ENCODE data around the gene MYBPH.

DNA sequence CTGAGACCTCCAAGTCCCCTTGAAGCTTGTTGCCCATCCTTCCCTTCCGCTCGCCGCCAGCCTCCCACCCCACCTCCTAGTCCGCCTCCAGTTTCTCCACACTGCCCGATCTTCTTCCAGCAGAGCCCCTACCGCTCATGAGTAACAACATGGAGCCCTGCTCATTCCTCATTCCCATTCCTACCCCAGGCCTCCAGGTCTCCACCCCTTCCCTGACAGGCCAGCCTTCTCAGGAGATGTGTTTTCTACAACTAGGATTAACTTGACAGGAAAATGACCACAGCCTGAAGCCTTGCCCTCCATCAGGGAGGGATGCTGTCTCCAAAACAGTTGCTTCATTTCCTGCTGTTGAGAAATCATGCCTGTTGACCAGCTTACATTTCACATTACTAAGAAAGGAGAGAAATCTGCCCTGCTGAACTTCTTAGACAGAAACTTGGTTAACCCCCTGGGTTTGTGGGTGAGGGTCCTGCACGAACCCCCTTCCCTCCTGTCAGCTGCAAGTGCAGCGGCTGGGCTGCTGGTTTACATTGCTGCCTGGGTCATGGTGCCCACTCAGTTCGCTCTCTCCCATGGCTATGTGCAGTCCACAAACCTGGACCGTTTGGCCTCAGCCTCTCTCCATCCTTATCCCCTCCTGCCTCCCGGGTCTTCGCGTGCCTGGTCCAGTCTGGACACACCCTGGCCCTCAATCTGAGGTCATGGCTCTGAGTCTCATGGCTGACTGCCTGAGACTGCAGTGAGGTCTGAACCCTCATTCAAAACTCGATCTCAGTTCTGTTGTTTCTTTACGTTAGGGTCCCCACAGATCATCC, 27.0 kb upstream of the MYBPH start:
- TF ChIP-seq POLR2A (IDR thresholded peaks at IDR 0.05; ENCODE audit: low read depth, low read length) (no peak), RUNX3 (IDR thresholded peaks at IDR 0.05; ENCODE audit: low read length) (no peak), SIN3A (IDR thresholded peaks at IDR 0.05; ENCODE audit: low read depth, low read length) (no peak), SMARCA5 (IDR thresholded peaks at IDR 0.05) (no peak), YY1 (IDR thresholded peaks at IDR 0.05; ENCODE audit: low read depth, low read length) (no peak)
- TF ChIP-seq, protein P1, sequence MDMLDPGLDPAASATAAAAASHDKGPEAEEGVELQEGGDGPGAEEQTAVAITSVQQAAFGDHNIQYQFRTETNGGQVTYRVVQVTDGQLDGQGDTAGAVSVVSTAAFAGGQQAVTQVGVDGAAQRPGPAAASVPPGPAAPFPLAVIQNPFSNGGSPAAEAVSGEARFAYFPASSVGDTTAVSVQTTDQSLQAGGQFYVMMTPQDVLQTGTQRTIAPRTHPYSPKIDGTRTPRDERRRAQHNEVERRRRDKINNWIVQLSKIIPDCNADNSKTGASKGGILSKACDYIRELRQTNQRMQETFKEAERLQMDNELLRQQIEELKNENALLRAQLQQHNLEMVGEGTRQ (IDR thresholded peaks at IDR 0.05; ENCODE audit: borderline replicate concordance, low read depth, low read length): no peak
- TF ChIP-seq, protein P2, sequence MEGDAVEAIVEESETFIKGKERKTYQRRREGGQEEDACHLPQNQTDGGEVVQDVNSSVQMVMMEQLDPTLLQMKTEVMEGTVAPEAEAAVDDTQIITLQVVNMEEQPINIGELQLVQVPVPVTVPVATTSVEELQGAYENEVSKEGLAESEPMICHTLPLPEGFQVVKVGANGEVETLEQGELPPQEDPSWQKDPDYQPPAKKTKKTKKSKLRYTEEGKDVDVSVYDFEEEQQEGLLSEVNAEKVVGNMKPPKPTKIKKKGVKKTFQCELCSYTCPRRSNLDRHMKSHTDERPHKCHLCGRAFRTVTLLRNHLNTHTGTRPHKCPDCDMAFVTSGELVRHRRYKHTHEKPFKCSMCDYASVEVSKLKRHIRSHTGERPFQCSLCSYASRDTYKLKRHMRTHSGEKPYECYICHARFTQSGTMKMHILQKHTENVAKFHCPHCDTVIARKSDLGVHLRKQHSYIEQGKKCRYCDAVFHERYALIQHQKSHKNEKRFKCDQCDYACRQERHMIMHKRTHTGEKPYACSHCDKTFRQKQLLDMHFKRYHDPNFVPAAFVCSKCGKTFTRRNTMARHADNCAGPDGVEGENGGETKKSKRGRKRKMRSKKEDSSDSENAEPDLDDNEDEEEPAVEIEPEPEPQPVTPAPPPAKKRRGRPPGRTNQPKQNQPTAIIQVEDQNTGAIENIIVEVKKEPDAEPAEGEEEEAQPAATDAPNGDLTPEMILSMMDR (IDR thresholded peaks at IDR 0.05 in 2 of 3, conservative IDR thresholded peaks at IDR 0.05 in 1 of 3; ENCODE audit: control insufficient read depth in 2 of 3, extremely low read depth in 1 of 3, insufficient read depth in 1 of 3, low read depth in 3 of 3, low read length in 3 of 3): no peak
- TF ChIP-seq, protein P3, sequence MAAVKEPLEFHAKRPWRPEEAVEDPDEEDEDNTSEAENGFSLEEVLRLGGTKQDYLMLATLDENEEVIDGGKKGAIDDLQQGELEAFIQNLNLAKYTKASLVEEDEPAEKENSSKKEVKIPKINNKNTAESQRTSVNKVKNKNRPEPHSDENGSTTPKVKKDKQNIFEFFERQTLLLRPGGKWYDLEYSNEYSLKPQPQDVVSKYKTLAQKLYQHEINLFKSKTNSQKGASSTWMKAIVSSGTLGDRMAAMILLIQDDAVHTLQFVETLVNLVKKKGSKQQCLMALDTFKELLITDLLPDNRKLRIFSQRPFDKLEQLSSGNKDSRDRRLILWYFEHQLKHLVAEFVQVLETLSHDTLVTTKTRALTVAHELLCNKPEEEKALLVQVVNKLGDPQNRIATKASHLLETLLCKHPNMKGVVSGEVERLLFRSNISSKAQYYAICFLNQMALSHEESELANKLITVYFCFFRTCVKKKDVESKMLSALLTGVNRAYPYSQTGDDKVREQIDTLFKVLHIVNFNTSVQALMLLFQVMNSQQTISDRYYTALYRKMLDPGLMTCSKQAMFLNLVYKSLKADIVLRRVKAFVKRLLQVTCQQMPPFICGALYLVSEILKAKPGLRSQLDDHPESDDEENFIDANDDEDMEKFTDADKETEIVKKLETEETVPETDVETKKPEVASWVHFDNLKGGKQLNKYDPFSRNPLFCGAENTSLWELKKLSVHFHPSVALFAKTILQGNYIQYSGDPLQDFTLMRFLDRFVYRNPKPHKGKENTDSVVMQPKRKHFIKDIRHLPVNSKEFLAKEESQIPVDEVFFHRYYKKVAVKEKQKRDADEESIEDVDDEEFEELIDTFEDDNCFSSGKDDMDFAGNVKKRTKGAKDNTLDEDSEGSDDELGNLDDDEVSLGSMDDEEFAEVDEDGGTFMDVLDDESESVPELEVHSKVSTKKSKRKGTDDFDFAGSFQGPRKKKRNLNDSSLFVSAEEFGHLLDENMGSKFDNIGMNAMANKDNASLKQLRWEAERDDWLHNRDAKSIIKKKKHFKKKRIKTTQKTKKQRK (IDR thresholded peaks at IDR 0.05; ENCODE audit: low read depth, low read length): no peak
